NCI-H2227 (cell line): ENCODE measurements around the gene USH1C.

ENCODE experiments used
- DNase-seq: peaks from one replicate; lab custom pipeline; 2025; ENCODE audit not compliant: unreplicated experiment; lab: John Stamatoyannopoulos, UW

USH1C gene

DNA sequence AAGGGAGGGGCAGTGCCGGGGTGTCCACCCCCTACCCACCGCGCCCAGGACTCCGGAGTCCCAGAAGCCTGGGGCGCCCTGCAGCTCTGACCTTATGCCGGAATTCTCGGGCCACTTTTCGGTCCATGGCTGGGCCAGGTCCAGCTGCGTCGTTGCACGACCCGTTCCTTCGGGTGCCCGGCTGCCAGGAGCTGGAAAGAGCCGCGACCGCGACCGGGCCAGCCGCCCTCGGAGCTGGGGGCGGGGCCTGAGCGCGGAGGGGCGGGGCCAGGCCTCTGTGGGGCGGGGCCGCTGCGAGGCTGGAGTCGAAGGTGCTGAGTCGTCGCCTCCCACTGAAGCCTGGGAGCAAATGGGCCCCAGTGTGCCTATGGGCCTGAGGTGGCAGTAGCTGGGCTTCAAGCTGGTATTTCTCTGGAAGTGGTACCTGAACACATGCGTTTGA, at the start of gene USH1C:
USH1C (minus strand) TSS at position 236 of the 442 bp plus-strand sequence; CDS start at position 127, 109 bp downstream.
- no peak for DNase-seq

DNA sequence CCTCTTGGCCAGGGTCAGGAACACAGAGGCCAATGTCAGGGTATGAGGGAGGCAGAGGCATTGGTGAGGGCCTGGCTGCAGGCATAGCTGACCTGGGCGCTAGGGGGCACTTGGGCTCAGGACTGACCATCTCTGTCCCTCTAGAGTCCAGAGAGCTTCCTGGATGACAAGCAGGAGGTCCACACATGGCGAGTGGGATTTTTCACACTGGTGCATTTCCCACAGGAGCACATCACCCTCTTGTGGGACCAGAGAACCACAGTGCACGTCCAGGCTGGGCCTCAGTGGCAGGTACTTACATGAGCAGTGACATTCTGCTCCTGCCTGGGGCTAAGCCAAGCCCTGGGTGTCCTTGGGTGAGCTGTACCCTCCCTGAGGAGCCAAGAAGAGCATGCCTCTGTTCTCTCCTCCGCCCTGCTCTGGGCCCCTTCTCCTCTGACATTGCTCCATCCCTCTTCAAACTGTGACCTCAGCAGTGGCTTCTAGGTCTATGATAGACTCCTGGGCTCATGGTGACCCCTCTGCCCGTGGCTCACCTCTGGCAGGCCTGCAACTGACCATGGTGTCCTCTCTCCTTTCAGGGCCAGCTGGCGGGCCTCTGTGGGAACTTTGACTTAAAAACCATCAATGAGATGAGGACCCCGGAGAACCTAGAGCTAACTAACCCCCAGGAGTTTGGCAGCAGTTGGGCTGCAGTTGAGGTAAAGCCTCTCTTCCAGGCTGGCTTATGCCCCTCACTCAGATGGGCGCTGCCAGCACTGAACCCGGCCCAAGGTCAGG, 49.4 kb upstream of the USH1C start:
- no peak for DNase-seq

DNA sequence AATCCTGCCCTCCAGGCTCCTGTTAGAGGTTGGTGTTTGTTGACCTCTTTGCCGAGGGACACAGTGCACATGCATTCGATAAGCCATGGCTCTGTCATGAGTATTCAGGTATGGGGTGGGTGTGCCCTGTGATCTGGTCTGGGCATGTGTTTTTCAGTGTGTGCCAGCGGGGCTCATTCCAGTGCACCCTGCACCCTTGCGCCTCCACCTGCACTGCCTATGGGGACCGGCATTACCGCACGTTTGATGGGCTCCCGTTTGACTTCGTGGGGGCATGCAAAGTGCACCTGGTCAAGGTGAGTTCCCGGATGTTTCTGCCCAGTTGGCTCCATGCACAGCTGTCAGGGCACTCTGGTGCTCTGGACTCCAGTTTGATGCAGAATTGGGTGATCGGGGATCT, 47.1 kb upstream of the USH1C start:
- no peak for DNase-seq

DNA sequence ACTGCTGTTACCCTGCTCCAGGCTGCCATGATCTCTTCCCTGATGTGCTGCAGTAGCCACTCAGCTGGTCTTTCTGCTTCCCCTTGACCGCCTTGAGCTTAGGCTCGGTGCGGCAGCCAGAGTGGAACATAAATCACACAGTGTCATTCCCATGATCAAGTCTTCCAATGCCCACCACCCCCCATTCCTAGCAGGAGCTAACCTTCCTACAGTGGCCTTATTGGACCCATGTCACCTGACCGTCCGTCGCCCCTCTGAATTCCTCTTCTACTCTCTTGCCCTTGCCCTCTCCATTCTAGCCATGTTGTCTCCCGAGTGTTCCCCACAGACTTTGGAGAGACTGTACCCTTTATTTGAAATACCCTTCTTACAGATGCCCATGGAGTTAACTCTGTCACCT, 46.2 kb upstream of the USH1C start:
- DNase-seq = no peak

DNA sequence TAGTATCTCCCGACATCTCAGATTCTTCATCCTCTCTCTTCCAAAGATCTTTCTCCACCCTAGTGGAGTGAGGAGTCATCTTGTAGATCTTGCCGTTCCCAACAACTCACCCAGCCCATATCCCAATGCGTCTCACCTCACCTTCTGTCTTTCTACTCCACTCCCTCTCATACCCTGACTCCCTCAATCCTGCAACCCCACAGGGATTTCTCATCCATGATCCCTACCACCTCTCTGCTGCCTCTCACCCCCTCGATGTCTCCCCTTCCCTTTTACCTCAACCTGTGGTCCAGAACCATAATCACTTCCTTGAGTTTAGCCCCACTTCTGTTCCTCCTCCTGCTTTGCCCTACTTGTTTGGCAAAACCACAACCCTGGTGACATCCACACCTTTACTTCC, 44.5 kb upstream of the USH1C start:
- DNase-seq = no peak

DNA sequence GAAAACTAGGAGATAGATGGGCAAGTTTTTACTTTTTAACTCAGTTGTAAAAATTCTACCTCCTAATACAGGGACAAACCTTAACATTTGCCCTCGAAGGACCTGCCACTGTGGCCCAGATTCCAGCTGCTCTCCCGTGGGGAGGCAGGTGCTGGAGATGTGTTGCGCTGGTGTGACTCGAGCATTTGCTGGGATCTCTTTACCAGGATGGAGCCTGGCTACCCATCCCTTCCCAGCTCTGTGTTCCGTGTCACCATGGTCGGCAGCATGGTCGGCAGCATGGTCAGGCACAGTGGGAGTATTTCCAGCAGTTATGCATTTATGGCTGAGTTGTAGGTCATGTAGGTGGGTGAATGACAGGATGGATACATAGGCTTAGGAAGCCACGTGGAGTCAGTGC, 44.0 kb upstream of the USH1C start:
- no peak for DNase-seq

DNA sequence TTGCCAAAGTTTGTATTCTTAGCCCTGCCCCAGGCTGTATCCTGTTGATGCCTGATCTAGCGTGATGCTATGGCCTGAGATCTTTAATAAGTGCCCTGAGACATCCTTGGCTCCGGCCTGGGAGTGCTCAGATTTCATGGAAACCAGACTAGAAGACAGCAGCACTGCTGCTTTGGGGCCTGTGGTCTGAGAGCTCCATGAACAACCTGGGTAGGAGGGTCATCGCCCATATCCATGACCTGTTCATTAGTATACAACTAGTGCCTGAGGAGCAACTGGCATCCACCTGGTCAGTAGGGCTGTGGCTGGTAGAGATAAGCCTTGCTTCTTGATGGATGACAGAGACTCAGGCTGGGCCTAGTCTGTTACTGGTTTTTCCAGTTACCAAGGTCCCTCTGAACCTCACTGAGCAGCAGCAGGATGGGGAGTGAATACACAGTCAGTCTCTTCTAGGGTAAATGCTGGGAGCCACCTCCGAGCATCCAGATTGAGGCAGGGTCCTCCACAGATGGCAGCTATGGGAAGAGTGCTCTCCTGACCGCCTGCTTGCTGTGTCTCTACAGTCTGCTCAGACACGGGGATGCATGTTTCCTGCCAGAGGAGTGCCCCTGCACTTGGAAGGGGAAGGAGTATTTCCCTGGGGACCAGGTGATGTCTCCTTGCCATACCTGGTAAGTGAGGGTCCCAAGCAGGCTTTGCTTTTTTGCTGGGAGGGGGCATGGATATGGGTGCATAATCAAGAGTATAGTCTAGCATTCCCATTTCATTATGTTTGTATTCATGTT, 41.9 kb upstream of the USH1C start:
- no peak for DNase-seq

DNA sequence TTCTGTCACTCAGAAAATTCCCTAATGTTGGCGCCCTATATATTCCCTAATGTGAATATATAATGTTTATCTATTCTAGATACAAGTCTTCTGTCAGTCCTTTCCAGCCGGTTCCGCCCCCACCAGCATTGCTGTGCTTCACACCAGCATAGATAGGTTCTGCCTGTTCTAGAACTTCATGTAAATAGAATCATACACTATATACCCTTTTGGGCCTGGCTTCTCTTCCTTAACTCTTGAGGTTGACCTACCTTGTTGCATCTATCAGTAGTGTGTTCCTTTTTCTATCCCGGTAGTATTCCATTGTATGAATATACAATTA, 37.5 kb upstream of the USH1C start:
- no peak for DNase-seq

DNA sequence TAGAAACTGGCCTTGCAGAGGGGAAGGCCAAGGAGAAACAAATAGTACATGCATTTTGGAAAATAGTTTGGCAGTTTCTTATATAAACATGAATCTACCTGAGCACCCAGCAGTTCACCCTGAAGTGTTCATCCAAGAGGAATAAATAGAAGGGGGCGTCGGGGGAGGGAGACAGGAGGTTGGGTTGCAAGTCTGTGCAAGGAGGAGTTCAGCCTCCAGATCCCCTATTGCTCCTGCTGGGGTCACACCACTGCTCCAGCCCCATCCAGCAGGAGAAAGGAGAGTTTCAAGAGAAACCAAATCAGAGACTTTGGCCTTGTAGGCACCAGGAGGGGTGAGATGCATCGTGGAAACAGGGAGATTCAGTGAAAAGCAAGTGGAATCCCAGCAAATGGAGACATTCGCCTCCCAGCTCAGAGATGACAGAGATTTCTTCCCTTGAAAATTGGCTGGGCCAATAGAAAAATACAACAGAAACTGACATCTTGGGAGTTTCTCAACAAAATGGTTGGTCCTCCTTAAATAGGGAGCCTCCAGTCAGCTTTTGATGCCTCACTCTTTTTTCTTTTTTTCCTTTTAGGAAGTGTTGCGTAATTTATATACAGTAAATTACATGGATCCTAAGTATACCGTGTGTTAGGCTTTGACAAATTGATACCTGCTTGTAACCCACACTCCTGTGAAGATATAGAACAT, 37.0 kb upstream of the USH1C start:
- no peak for DNase-seq

DNA sequence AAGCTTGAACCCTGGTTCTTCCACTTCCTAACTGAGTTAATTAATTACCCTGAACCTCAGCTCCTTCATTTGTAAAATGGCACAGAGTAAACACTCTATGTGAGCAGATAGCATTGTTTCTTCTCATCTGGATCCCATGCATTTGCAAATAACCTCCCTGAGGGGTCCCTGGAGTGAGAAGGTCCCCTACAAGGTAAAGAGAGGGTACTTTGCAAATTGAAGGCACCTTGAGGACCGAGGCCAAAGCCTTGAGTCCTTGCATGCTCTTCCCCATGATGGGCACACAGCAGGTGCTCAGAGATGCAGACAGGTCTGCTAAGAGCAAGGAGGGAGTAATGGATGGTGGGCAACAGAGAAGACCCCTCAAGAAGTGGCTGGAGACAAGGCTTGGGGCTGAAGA, 36.1 kb upstream of the USH1C start:
- no peak for DNase-seq

DNA sequence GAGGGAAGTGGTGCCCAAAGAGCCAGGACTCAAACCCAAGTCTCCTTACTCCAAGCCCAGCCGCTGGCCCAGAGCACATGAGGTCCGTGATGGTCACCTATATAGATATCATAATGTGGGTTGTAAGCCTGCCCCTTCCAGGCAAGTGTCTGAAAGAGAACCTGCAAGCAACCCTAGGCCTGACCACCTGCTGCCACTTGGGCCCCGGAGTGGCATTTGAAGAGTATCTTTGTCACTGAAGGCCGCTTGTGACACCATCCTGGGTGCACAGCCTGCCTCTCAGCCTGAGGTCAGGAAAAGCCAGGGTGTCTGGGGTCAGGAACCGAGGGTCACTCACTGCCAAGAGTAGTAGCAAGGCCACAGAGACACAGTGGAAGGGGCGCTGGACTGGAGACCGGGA, 35.2 kb upstream of the USH1C start:
- DNase-seq = no peak

DNA sequence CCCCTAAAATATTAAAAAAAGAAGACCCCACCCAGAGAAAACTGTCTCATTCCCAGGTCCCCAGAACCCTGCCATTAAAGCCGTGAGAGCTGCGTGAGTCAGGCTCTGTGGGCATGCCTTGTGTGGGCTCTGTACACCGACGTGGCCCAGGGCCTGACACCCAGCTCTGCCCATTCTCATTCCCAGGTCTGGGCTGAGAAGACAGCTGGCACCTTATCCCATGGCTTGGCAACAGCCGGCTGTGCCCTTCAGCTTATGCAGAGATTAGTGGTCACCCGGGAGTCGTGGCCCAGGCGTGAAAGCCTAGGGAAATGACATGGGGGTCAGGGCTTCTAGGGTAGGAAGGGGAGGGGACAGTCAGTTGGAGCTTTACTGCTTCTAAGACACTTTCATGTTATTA, 34.7 kb upstream of the USH1C start:
- no peak for DNase-seq

DNA sequence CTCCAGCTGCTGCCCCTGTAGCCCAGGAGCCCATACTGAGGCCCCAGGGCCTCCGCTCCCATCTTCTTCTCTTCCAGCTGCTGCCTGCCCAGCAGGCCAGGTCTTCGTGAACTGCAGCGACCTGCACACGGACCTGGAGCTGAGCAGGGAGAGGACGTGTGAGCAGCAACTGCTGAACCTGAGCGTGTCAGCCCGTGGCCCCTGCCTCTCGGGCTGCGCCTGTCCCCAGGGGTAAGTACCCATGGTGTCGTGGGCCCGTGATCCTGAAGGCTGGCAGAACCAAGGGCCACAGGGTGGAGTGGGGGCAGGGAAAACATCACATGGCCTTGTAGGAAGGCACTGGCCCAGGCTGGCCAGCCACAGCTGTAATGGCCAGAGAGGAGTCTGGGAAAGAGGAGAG, 34.1 kb upstream of the USH1C start:
- DNase-seq = no peak

DNA sequence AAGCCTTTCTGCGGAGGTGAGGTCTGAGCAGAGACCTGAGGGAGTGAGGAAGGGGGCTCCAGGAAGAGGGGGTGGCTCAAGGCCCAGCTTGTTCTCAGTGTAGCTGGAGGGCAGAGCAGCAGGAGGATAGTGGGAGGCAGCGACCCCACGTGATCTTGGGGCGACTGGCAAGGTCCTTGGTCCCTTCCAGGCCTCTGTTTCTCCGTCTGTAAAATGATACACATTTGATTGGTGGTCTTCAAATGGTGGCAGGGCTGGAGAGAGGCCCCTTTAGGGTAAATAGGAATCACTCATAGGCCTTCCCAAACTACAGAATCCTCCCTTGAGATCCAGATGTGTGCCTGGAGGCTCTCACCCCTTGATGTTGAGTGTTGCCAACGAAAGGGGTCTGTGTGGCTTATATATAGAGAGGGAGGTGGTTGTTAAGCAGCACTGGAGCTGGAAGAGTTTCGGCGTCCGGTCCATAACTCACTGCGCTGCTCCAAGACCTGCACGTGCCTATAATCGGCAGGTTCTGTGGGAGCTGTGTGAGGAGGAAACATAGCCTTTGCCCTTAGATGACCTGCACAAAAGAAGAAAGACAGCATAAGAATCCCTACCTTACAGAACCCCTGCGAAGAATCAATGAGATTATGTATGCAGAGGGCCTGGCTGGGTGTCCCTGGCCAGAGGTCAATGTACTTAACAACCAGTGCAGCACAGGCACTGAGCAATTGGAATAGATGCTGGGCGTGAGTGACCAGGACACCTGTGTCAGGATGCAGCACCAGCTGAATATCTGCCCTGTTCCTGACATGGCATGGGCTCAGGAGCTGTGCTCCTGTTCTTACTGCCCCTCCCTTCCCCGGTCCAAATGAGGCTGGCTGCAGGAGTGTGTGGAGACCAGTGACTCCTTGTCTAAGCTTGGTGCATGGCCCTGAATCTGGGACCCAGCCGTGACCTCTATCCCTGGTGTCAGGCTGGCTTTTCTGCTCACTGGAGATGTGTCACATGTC, 31.5 kb upstream of the USH1C start:
- no peak for DNase-seq

DNA sequence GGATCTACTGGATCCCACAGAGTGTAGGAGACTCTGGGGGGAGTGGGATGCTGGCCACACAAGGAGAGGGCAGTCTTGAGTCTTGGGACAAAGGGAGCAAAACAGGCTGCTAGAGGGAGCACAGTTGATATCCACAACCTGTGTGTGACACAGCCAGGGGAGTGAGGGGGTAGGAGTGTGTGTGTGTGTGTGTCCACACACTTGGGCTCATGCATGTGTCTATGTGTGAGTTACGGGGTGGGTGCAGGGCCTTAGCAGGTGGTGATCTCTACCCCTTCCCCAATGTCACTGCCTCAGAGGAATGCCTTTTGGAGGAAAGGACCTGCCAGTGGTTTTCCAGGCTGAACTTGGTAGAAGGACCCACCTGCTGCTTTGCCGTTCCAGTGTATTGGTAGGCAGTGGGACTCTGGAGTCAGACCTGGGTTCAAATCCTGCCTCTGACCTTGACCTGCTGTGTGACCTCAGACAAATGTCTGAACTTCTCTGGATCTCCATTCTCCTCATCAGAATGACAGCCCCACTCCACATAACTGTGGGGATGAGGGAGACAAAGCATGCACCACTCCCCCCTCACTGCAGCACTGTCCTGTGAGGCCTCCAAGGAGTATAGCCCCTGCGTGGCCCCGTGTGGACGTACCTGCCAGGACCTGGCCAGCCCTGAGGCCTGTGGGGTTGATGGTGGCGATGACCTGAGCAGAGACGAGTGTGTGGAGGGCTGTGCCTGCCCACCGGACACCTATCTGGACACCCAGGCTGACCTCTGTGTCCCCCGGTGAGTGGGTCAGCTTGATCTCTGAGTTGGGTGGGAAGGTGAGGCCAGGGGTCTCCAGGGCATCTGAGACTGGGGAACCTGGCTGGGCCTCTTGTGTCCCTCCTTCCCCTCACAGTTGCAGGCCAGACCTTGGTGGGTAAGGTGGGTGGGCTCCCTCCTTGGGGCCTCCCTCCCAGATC, 30.2 kb upstream of the USH1C start:
- DNase-seq = no peak

DNA sequence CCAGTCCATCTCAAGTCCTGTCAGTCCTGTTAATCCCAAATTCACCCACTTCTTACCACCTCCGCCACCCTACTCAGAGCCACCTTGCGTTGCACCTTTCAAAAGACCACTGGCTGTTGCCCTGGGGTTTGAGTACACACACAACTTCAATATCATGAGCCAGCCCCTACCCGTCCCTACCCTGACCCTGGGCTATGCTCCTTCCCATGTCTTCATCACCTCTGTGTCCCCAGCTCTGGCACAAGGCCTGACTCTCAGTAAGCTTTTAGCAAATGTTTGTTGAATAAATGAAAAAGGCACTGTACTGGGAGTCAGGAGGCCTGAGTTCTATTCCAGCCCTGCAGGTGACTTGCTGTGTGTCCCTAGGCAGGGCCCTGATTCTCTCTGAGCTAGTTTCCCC, 29.3 kb upstream of the USH1C start:
- DNase-seq = no peak

DNA sequence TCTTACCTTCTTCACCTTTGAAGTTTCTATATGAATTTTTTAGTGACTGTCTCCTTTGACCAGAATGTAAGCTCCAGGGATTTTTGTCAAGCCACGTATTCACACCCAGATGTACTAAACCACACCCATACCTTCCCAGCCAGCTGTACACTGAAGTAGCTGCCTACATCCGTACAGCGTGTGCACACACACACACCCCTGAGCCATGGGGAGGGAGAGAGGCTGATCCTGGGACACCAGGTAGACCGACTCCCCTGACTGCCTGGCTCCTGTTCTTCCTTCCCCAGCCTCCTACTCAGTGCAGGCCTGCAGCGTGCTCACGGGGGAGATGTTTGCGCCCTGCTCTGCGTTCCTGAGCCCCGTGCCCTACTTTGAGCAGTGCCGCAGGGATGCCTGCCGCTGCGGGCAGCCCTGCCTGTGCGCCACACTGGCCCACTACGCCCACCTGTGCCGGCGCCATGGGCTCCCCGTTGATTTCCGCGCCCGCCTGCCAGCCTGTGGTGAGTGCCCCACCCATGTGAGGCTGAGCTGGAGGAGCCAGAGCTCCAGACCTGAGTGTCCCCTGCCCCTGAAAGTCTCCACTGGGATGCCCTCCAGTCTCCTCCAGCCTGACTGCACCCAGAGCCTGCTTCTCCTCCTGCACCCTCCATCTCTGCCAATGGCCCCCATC, 28.7 kb upstream of the USH1C start:
- DNase-seq = no peak

DNA sequence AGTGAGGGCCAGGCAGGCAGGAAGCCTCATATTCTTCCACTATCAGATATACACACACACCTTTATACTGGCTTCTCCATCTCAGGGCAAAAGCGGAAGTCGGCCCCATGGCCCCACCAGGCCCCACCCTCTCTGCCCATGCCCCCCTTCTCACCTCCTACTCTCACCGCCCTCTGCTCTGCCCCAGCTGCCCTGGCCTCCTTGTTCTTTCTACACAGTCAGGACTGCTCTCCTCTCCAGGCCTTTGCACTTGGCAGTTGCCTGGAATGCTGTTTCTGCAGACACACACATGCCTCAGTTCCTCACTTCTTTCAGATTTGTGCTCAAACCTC, 28.1 kb upstream of the USH1C start:
- DNase-seq = no peak
